ENCODE measurements around the gene PTPN23. TPM values are rescaled to one million over a fixed set of nuclear protein-coding genes. Genes with fewer than 3 reads are reported as not detected.

PTPN23 gene
- total RNA-seq, 1 donor from 2014 or later: 18.8 TPM

- no peak for DNase-seq (ENCODE audit: low spot score)
These were observed 38.5 kb downstream of the PTPN23 start for GRCh38 chr3:47419083-47420043.

GRCh38 chr3:47420044-47420430, 39.2 kb downstream of the PTPN23 start:
- no peak for DNase-seq (ENCODE audit: low spot score)

DNA sequence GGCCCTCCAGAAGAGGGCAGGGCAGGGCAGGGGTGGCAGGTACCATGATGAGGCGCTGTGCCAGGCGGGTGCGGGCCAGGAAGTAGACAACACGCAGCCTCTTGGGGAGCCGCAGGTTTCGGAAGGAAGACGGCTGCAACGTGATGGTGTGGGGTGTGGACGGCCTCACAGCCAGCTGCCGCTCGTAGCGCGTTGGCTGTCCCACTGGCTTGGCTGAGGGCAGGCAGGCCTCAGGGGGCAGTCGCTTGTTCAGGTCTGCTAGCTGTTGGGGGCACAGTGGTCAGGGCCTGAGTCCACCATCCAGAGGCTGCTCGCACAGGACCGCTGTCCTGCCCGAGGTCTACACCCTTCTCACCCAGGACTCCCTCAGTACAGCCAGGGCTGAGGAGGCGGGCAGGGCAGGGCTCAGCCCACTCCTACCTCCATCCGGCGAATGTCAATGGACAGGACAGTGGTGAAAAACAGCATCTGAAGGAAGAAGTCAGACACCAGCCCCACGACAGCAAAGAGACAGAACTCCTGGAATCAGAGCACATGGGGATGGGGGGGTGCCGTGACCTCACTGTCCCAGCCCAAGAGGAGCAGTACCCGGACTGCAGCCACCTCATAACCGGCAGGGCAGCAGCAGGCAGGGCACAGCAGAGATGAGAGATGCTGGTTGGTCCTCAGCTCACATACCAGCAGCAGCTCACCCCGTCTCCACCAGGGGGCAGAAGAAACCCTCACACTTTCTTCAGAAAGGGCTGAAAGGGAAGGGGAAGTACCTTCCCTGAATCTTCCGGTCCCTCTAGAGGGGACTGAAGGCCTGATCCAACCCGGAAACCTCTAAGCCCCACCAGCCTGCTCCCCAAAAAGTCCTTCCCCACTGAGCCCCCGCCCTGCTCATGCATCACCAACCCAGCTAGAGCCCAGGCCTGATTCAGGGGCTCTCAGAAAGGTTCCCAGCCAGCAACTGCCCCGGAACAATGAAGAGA, 40.0 kb downstream of the PTPN23 start:
- DNase-seq (ENCODE audit: low spot score): peak; percentile 93

DNA sequence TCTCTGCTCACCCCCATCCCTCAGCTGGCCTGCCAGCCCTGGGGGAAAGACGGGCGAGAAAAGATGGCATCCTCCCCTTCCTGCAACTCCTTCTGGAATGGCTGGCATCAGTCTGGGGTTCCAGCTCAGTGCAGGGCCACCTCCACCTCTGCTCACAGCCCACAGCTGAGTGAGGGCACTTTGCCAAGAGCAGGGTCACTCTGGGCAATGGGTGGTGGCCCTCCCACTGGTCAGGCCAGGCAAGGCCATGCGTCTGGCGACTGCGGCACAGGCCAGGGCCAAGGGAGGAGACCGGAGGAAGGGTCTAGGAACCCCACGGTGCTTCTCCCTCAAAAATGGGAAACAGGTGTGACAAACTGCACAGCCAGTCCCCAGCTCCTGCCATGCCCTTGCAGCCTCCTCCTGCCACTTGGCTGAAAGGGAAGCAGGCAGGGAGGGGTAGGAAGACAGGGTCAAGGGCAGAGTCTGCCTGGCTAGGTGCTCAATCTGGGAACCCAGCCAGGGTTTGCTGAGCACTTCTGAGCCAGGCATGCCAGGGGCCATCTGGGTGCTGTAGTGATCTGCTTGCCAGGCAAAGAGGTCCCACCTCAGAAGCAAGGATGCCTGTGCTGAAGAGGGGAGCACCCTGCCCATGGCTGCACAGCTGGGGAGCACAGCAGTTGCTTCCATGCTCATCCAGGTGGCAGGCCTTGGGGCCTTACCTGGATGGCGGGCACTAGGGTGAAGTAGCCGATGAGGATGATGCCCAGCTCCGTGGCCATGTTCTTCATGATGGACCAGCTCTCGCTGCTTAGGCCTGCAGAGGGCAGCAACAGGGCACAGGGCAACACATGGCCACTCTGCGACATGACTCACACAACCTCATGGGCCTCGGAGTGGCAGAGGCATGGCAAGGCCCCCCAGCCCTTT, 41.2 kb downstream of the PTPN23 start:
- no peak for DNase-seq (ENCODE audit: low spot score)

GRCh38 chr3:47422743-47423142, 41.9 kb downstream of the PTPN23 start:
- DNase-seq (ENCODE audit: low spot score): no peak

DNA sequence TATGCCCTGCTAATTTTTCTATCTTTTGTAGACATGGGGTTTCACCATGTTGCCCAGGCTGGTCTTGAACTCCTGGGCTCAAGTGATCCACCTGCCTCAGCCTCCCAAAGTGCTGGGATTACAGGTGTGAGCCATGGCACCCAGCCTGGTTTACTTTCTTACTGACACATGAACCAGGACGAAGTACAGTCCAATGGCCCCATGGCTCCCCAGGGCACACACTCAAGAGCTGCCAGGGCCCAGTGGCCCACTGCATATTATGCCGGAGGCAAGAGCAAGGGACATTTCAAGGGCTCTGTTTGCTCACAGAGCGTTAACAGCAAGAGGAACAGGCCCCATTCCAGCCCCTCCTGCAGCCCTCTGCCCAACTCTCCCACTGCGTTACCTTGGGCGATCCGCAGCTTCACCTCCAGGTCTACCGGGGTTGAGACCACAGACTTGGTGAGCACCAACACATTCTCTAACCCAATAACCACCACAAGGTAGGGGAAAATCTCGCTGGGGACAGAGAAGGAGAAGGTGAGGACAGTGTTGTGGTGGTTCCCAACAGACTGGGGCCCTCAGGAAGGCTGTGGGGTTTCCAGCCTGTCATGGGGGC, 42.8 kb downstream of the PTPN23 start:
- DNase-seq (ENCODE audit: low spot score): no peak

DNA sequence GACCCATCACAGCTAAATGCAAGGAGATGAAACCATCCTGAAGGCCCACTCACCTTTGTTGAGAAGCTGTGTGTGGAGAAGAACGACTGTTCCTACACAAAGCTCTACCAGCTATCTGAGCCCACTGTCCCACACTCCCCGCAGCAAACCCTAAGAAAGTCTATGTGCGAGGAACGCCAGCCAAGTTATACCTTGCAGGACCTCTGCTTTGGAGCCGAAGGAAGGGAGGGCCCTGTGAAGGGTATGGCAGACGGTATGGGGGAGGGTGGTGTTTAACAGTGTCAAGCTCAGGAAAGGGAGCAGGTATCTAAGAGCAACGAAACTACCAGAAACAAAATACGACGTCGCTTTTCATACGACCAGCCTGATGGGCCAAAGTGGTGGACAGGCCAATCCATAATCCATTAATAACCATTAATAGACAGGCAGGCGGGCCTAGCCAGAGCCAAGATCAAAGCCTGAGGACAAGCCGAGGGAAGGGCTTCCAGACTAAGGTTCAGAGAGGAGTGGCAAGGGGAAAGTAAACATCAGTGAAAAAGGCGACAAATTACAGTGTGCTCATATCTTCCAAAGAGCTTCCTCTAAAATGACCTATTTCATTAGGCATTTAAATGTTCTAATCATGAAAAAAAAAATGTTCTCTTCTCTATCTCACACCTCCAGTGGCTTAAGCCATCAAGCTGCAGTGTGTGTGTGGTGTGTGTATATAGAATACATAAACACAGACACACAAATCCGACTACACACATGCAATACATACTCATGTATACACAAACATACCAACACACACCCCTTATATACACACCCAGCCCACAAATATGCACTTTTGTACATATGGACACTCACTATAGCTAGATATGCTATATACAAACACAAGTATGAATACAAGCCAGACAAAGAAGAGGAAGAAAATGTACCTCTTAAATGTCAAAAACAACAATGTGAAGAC, 43.9 kb downstream of the PTPN23 start:
- DNase-seq (ENCODE audit: low spot score): no peak

DNA sequence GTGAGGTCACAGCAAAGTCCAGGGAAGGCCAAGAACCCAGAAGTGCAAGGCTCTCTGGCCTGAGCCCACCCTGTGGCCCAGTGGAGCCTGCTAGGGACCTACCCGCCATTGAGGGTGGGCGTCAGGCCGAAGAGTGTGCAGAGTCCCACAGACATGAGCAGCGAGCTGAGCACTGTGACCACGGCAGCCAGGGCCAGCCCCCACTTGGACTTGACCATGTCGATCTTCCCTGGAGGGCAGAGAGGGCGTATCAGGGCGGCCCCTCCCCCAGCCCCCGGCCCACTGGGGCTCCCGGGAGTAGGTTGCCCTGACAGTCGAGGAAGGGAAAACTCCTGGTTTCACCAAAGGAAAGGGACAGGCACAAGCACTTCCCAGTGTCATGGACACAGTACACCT, 44.6 kb downstream of the PTPN23 start:
- DNase-seq (ENCODE audit: low spot score): no peak

GRCh38 chr3:47425959-47426358, 45.1 kb downstream of the PTPN23 start:
- DNase-seq (ENCODE audit: low spot score): no peak

DNA sequence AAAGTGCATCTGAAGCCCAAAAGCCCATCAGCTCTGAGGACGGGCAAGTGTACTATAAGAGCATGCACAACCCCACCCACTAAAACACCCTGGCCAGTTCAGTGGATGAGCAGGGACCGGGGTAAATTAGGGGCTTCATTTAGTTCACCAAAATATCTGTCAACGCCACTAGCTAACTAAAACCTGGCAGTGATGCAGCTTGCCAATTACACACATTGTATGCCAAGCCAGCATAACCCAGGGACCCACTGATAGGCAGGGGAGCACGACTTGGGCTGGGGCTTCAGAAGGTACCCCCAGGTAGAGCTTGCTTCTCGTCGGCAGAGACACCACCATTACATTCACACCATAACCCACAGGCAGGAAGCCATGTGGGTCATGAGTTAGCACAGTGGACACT, 47.0 kb downstream of the PTPN23 start:
- DNase-seq (ENCODE audit: low spot score): no peak

GRCh38 chr3:47428662-47429061, 47.8 kb downstream of the PTPN23 start:
- DNase-seq (ENCODE audit: low spot score): no peak

- no peak for DNase-seq (ENCODE audit: low spot score)
These were observed 48.9 kb downstream of the PTPN23 start for GRCh38 chr3:47429476-47430270.

DNA sequence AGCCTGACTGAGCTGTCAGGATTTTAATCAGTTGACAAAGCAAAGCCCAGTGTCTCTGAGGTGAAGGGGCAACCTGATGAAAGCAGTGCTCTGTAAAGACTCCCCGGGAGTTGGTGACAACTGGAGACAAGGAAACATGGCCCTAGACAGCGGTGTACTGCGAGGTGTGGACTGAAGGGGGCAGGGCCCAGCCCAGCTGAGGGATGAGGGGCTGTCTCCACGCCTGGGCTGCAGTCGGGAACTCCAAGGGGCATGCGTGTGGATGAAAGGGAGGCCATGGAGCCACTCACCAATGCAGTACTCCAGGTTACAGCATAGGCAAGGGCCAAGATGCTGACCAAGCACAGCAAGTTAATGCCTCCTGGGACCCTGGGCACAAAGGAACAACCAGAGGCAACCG, 49.8 kb downstream of the PTPN23 start:
- DNase-seq (ENCODE audit: low spot score): no peak

DNA sequence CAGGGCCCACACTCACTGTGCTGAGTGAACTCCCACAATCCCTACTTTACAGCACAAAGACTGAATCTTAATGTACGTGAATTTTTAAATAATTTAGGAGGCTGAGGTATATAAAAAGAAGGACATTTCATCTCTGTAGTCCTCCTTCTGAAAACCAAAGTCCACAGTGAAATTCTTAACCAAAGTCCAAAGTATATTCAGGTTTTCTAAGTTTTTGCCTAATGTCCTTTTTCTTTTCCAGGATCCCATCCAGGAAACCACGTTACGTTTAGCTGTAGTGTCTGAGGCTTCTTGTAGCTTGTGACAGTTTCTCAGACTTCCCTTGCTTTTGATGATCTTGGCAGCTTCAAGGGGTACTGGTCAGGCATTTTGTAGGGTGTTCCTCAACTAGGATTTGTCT, 50.4 kb downstream of the PTPN23 start:
- no peak for DNase-seq (ENCODE audit: low spot score)

GRCh38 chr3:47432673-47433072, 51.9 kb downstream of the PTPN23 start:
- no peak for DNase-seq (ENCODE audit: low spot score)

GRCh38 chr3:47433796-47434195, 53.0 kb downstream of the PTPN23 start:
- no peak for DNase-seq (ENCODE audit: low spot score)

DNA sequence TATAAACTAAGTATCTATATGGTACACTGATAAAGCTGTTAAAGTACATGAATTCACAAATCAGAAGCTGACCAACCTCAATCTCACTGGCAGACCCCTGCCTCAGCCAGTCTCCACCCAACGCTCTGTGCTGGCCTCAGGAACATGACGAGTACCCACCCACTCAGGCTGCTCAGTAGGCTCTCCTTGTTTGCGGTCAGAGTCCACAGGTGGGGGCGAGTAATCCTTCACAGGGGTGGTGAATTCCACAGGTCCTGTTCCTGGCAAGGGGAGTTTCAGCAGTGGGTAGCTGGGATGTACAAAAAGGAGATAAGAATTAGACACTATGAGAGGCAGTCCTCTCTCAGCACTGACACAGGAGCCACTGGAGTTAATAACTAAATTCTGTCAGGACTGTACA, 54.0 kb downstream of the PTPN23 start:
- no peak for DNase-seq (ENCODE audit: low spot score)

DNA sequence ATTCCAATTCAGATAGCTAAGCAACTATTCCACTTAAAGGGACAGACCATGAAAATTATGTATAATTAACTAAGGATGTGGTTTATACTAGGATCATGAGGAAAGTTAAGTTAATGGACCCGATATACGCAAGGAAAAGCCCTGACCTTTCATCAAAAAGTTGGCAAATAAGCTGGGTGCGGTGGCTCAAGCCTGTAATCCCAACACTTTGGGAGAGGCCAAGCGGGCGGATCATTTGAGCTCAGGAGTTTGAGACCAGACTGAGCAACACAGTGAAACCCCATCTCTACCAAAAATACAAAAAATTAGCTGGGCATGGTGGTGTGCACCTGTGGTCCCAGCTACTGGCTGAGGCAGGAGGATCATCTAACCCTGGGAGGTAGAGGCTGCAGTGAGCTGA, 55.4 kb downstream of the PTPN23 start:
- DNase-seq (ENCODE audit: low spot score): no peak

DNA sequence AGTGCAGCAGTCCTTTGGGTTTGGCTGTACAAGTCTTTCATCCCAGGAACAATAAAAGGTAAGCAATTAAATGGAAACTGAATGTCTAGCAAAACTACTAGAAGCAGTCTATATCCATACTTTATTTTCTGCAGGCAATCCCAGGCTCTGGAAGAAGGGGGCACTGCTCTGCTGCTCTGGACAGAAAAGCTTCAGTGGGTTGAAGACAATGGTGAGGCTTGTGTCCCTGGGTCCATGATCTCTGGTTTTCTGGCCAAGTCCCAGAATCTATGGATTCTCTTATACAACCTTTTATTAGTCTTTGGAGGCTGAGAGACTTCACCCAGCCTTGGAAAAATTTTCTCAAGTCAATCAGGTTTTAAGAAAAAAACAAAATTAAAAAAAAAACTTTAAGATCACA, 59.3 kb downstream of the PTPN23 start:
- no peak for DNase-seq (ENCODE audit: low spot score)
